Measurements from ENCODE around the gene CDH23. TPM values are rescaled to one million over a fixed set of nuclear protein-coding genes. Genes with fewer than 3 reads are reported as not detected.

Gene CDH23
- total RNA-seq, 1 donor: 0.36 TPM

GRCh38 chr10:71558991-71559390, 162.3 kb downstream of the CDH23 start:
- H4K20me1 ChIP-seq (ENCODE audit: insufficient read depth, low read length): no peaks in the 10 kb centered on the region
- H2AFZ ChIP-seq (ENCODE audit: low read length): no peak overlapping the region
- no peak for TF ChIP-seq CTCF (IDR thresholded peaks at IDR 0.05; ENCODE audit: extremely low read depth, low read depth, low read length)
- no peak overlapping the region for H3K27ac ChIP-seq (ENCODE audit: low read depth, low read length)
- no peak overlapping the region for H3K4me3 ChIP-seq (ENCODE audit: insufficient read depth, low read length)
- no peaks in the 10 kb centered on the region for H3K9me3 ChIP-seq (ENCODE audit: low read depth, low read length)
- no peaks in the 10 kb centered on the region for H3K4me1 ChIP-seq (ENCODE audit: insufficient read depth, low read length)
- peak; percentile 53 for DNase-seq (ENCODE audit: insufficient read length, low spot score, missing footprints)
- no peaks in the 10 kb centered on the region for H3K79me2 ChIP-seq (ENCODE audit: insufficient read depth, low read length)
- no peaks in the 10 kb centered on the region for H3K36me3 ChIP-seq (ENCODE audit: insufficient read depth, low read length)
- peaks cover 24% of the 10 kb centered on the region for H3K27me3 ChIP-seq (ENCODE audit: insufficient read depth, low read length)
- H3K4me2 ChIP-seq (ENCODE audit: insufficient read depth, low read length): no peak overlapping the region

DNA sequence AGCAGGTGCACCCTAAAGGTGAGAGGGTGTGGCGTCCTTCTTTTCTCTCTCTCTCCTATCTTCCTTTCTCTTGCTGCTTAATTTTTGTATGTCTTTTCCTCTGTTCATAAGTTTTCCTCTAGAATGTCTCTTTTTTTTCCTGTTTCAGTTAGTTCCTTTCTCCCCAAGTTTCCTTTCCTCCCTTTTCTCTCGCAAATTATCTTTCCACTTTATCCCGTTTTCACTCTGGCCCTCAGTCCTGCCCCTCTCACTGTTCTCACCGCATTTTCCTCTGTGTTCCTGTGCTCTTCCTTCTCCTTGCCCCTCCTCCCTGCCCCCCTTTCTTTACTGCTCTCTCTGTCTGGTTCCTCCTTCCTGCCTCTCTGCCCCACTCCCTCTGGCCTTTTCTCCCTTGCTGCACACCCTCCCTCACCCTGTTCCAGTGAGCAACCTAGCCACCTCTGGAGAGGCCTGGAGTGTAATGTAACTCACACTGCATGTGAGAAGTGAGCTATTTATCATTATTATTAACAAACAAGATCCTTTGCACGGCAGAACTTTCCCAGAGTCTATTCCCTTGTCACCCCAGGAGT, 164.4 kb downstream of the CDH23 start:
- no peaks in the 10 kb centered on the region for H4K20me1 ChIP-seq (ENCODE audit: insufficient read depth, low read length)
- no peak overlapping the region for H3K4me2 ChIP-seq (ENCODE audit: insufficient read depth, low read length)
- H3K9me3 ChIP-seq (ENCODE audit: low read depth, low read length): no peaks in the 10 kb centered on the region
- no peaks in the 10 kb centered on the region for H3K79me2 ChIP-seq (ENCODE audit: insufficient read depth, low read length)
- H3K4me3 ChIP-seq (ENCODE audit: insufficient read depth, low read length): no peak overlapping the region
- H2AFZ ChIP-seq (ENCODE audit: low read length): no peak overlapping the region
- H3K36me3 ChIP-seq (ENCODE audit: insufficient read depth, low read length): no peaks in the 10 kb centered on the region
- peaks cover 28% of the 10 kb centered on the region for H3K27me3 ChIP-seq (ENCODE audit: insufficient read depth, low read length)
- peak; percentile 31 for DNase-seq (ENCODE audit: insufficient read length, low spot score, missing footprints)
- H3K27ac ChIP-seq (ENCODE audit: low read depth, low read length): no peak overlapping the region
- no peak for TF ChIP-seq CTCF (IDR thresholded peaks at IDR 0.05; ENCODE audit: extremely low read depth, low read depth, low read length)
- H3K4me1 ChIP-seq (ENCODE audit: insufficient read depth, low read length): no peaks in the 10 kb centered on the region

DNA sequence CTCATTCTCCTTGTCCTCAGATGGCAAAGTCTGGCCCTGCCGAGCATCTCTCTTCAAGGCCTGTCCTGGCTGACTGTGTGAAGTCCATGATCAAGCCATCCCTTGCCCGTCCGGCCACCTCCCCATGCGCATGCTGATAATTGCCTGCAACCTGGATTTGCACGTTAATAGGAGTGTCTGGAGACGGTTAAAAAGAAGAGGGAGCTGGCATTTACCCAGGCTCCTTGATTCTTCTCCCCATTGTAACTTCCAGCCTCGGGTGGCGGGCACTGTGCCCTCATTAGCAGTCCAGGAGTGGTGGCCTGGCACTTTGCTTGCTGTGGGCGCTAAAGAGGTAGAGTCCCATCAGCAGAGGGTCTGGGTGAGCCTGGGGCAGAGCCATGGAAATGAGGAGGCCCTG, 165.5 kb downstream of the CDH23 start:
- no peaks in the 10 kb centered on the region for H3K4me1 ChIP-seq (ENCODE audit: insufficient read depth, low read length)
- H3K36me3 ChIP-seq (ENCODE audit: insufficient read depth, low read length): no peaks in the 10 kb centered on the region
- no peaks in the 10 kb centered on the region for H4K20me1 ChIP-seq (ENCODE audit: insufficient read depth, low read length)
- H3K27ac ChIP-seq (ENCODE audit: low read depth, low read length): no peak overlapping the region
- peak; percentile 56 for DNase-seq (ENCODE audit: insufficient read length, low spot score, missing footprints)
- H3K27me3 ChIP-seq (ENCODE audit: insufficient read depth, low read length): peaks cover 26% of the 10 kb centered on the region
- TF ChIP-seq CTCF (IDR thresholded peaks at IDR 0.05; ENCODE audit: extremely low read depth, low read depth, low read length): no peak
- no peak overlapping the region for H2AFZ ChIP-seq (ENCODE audit: low read length)
- no peak overlapping the region for H3K4me2 ChIP-seq (ENCODE audit: insufficient read depth, low read length)
- no peaks in the 10 kb centered on the region for H3K79me2 ChIP-seq (ENCODE audit: insufficient read depth, low read length)
- H3K9me3 ChIP-seq (ENCODE audit: low read depth, low read length): no peaks in the 10 kb centered on the region
- H3K4me3 ChIP-seq (ENCODE audit: insufficient read depth, low read length): no peak overlapping the region

GRCh38 chr10:71562904-71563303, 166.2 kb downstream of the CDH23 start:
- Histone ChIP-seq H3K4me1 (ENCODE audit: insufficient read depth, low read length) (no peaks in the 10 kb centered on the region), H3K4me3 (ENCODE audit: insufficient read depth, low read length) (no peak overlapping the region), H2AFZ (ENCODE audit: low read length) (no peak overlapping the region), H3K36me3 (ENCODE audit: insufficient read depth, low read length) (no peaks in the 10 kb centered on the region), H3K27me3 (ENCODE audit: insufficient read depth, low read length) (peaks cover 23% of the 10 kb centered on the region), H3K4me2 (ENCODE audit: insufficient read depth, low read length) (no peak overlapping the region), H3K27ac (ENCODE audit: low read depth, low read length) (no peak overlapping the region), H4K20me1 (ENCODE audit: insufficient read depth, low read length) (no peaks in the 10 kb centered on the region), H3K79me2 (ENCODE audit: insufficient read depth, low read length) (no peaks in the 10 kb centered on the region), H3K9me3 (ENCODE audit: low read depth, low read length) (no peaks in the 10 kb centered on the region)
- TF ChIP-seq CTCF (IDR thresholded peaks at IDR 0.05; ENCODE audit: extremely low read depth, low read depth, low read length): no peak
- DNase-seq (ENCODE audit: insufficient read length, low spot score, missing footprints): peak; percentile 44
